GM12892 (cell line): ENCODE measurements around the gene DHPS.

ENCODE experiments used
- POLR2A ChIP-seq: IDR thresholded peaks from 2 replicates; pipeline ENCODE4 v1.6.1; 2011; ENCODE audit warnings: low read depth, low read length, control low read depth
- POLR2AphosphoS5 ChIP-seq: IDR thresholded peaks from 2 replicates; pipeline ENCODE4 v1.6.1; 2011; ENCODE audit warnings: low read depth, low read length, control low read depth

- no peak for TF ChIP-seq POLR2A
- no peak for TF ChIP-seq POLR2AphosphoS5
Observed at GRCh38 chr19:12720296-12720695, 38.6 kb upstream of the DHPS start.
